GM18858 (cell line): ENCODE results near the gene DAAM1.

Source experiments
- ATAC-seq: cut with Tn5 transposase; IDR thresholded peaks from one replicate; pipeline ENCODE4 v1.9.1; 2021; ENCODE audit not compliant: unreplicated experiment

The DAAM1 gene

DNA sequence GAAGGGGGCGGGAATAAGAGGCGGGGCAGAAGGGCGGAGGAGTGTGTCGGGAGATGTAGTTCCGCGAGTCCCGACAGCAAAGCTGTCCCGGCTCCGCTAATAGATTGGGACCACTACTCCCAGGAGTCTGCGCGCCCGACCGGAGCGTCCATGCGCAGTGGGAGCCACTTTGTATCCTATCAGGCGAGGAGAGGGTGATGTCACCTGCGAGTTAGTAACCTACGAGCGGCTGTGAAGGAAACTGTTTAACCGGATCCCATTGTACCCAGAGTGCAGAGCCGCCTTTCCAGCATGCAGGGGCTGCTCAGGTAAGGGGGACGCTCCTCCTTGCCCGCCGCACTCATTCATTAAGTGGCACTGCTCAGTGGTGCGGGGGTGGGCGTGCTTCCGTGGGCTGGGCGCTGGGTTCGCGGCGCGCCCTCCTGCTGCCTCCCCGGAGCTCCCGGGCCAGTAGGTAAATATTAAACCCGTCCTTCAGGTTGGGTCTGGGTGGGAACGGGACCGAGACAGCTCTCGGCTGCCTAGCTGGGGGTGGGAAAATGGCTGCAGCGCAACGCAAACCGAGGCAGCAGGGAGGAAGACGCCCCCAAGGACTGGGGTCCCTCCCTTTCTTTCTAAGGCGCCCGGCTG is at the start of gene DAAM1:
Gene DAAM1 (plus strand): TSS at position 207 of the 630 bp plus-strand sequence. CDS start 74,811 bp downstream, outside the sequence.
- peak; percentile 87 for ATAC-seq

DNA sequence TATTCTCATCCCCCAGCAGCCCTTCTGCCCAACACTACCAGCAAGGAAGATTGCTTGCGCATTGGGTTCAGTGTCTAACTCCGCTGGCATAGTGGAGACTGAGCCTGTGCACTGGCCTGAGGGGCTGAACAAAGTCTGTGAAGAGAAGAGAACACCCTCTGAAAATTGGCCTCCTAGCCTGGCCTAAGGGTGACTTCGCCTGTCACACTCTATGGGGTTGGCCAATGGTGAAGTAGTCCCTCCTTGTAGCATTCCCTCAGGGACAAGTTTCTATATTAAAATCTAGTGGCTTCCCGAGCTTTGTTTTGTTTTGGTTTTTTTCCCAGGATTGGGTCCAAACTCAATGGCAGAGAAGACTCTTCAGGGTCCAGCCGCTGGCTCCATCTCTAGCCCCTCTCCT is 49.1 kb upstream of the DAAM1 start:
- no peak for ATAC-seq

DNA sequence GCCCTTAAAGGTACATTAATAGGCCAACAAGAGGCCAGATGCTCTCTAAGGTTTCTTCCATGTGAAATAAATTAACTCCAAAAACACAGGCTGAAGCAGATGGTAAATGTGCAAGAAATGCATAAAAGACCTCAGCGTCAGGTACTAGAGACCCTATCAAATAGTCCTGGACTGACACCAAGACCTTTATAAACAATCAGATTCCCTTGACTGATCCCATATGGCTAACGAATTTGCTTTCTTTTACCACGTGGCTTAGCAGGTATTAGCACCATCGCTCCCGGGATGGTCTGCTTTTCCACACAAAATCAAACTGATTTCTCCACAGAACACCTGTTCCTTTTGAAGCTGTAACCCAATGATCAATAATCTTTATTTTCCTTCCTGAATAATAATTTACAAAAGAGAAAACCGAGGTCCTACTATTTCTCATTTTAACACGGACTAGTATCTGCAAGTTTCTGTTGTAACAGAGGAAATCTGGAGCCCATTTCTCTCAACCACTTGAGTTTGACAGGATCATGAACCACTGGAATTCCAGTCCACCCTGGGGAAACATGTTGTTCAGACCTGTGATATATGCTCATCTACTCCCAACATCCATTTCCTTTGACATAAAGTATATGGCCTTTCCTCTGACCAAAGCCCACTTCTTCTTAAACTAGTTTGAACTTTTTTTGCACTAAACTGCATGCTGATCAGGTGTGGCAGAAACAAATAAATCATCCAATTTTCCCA is 48.2 kb upstream of the DAAM1 start:
- no peak for ATAC-seq

DNA sequence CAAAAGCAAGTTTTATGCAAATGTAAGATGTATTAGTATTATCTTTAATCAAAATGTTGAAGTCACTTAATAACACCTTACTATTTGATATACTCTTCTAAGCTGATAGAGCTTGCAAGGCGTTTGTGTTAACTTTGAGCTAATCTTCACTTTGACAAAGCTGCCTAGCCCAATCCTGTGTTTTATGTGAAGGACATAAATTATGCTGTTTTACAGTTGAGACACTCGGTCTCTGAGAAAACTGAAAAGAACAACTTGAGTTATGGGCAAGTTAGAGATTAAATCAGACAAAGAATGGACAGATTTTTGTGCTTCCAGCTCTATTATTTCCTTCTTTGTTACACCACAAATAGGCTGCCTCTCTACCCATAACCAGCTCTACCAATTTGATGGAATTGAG is 42.0 kb upstream of the DAAM1 start:
- no peak for ATAC-seq

GRCh38 chr14:59147007-59147406 is 41.5 kb upstream of the DAAM1 start:
- ATAC-seq, result no peak

DNA sequence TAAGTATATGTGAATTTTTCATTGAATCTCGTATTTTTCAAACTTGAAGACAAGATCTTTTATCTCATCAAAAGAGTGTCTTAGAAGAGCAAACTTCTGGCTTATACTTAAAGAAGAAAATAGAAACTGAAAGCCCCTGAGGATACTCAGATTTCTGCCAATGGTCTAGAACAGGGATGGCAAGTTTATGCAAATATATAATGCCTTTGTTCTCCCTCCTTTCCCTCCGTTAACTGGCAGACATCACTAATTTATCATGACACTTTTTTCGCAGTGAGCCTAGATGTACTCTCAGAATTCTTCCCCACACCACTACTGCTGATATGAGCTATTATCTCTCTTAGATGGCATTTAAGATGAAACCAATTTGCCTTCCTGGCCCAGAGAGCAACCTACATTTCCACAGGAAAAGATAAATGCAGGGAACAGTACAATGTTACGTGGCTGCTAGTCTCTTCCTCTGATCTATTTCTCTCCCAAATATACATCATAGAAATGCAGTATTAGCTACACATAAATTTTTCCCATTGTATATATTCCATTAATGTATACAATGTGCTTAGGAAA is 40.0 kb upstream of the DAAM1 start:
- ATAC-seq, result peak; percentile 65

GRCh38 chr14:59150990-59151389 is 37.5 kb upstream of the DAAM1 start:
- peak; percentile 58 for ATAC-seq

DNA sequence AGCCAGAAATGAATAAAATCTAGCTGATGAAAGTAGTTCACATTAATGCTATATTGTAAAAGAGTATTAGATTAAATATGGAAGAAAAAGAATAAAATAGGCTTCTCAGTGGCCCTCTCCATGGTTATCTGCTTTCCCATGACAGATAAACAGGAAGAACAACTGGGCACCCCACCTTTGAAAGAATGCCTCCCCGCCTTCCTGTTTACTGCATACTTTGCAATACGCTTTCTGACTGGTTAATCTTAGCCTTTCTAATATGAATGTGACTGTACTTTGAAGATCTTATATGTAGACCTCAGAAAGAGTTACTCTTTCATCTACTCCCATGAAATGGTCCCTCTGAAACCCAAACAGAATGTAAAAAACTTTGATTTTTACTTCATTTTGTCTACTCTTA is 34.1 kb upstream of the DAAM1 start:
- no peak for ATAC-seq

DNA sequence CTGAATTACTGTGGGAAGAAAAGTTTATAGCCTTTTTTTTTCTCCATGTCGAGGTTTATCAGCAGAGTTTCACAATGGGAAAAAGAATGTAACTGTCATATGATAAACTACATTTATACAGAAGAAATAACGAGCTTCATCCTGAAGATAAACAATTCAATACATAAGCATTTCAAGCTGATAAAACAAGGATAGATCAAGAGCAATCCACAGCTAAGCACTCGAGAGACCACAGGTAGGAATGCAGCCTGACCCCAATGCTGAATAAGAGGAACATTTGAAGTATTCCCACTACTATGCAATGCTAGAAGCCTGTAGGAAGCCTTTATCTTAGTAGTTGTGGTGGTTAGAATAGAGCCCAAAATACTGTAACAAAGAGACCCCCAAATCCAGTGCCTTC is 32.6 kb upstream of the DAAM1 start:
- no peak for ATAC-seq

DNA sequence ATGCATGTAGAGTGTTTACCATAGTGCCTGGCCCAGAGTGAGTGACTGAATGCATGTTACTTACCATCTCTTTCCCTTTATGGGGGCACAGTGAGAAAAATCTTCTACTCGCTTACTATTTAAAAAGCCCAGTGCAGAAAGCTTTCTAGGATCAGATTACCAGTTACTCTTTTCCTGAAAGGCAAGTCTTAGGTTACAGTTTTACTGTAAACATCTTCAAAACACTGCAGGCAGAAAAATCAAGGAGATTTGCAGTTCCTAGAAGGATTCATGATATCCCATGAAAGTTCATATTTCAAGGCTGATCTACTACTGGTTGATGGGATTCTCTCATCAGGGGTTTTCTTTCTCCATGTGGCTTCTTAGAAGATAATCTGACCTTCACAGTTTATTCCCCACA is 29.3 kb upstream of the DAAM1 start:
- ATAC-seq, result no peak

DNA sequence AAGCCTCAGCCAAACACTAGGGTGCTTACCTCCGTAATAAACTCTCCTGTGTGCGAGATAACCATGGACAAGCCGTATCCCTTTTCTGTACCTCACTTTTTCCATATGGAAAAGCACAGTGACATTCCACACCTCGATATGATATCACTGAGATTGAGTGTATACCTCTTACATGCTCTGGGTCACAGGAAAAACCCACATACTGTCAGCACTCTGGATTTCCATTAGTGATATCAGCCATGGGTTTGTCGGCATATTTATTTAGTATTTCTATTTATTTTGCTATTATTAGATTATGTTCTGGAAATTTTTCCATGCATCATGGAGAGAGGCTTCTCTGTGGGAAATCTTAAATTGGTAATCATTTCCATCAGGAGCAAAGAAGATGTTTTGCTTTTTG is 28.0 kb upstream of the DAAM1 start:
- ATAC-seq, result no peak

- ATAC-seq, result peak; percentile 32
Measured at GRCh38 chr14:59161561-59162175, 26.8 kb upstream of the DAAM1 start.

GRCh38 chr14:59166258-59166657 is 22.2 kb upstream of the DAAM1 start:
- no peak for ATAC-seq

DNA sequence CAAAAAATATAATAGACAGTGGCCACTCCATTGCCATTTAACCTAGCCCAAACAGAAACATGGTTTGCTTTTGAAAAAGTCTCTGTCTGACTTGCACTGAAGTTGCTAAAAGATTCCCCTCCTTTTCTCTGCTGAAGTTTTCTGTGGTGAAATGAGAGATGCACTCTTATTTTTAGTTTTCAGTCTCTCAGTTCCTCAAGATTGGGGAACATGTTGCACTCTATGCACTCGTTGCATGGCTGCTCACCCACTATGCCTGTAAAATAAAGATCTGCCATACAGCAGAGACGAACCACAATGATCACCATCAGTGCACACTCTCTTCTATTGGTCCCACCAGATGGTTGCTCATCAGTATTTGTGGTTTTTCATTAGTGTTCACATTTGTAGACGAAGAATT is 13.1 kb upstream of the DAAM1 start:
- ATAC-seq, result peak; percentile 96

DNA sequence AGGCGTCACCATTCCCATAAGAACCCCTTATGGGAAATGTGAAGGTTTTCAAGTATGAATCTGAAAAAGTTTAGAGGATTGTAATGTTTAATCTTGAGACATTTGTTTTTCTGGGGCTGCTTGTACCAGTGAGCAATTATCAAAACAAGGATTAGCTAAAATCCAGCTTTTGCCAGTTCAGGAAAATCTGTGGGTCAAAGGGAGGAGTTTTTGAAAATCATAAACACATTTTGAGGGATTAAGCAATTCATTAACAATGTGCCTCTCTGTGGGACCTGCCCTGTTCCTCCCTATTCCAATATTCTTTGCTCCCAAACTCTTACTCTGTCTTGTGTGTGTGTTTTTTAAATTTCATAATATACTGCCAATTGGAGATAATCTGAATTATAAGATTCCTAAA is 11.7 kb upstream of the DAAM1 start:
- no peak for ATAC-seq

DNA sequence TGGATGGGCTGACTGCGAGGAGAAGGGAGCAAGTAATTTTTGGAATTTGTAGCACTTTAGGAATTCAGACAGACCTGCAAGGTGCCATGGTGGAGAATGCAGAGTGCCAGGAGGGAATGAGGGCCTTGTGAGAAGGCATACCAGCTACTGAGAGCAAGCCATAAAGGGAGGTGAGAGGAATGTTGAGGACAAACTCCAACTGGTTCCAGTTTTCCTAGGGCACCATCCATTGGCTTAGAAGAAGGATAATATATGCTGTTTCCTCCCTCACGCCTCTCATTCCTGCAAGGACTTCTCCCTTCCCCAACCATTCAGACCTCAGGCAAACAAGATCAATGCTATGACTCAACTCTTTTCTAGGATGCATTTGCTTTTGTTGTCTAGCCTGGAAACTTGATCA is 11.2 kb upstream of the DAAM1 start:
- ATAC-seq, result no peak

GRCh38 chr14:59181791-59182190 is 6.7 kb upstream of the DAAM1 start:
- no peak for ATAC-seq

- ATAC-seq, result no peak
Measured at GRCh38 chr14:59182641-59183040, 5.8 kb upstream of the DAAM1 start.

DNA sequence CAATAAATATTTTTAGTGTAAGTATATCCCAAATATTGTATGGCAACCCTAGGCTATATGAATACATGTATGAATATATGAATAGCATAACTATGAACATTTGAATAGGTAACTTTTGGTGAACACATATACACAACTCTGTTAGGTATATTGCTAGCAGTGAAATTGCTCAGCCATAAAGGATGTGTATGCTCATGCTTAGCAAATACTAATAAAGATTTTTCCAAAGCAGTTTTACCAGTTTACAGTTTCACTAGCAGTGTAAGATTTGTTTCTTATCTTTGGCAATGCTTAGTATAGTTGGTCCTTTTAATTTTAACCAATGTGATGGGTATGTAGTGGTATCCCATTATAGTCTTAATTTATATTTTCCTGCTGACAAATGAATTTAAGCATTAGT is 5.3 kb upstream of the DAAM1 start:
- no peak for ATAC-seq

DNA sequence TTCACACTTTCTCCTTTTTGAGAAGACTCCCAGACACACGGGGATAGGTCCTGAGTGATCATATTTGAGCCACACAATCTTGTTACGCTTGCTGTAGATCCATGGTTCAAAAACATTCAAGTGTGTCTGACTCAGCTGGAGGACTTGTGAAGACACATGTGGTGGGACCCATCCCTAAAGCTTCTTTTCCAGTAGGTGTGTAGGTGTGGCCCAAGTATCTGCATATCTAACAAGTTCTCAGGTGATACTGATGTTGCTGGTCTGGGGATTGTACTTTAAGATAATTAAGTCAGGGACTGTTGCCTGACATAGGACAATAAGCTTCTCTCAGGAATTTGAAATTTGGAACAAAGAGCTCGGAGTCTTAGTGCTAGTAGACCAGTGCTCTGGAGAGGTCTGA is 4.1 kb upstream of the DAAM1 start:
- no peak for ATAC-seq

DNA sequence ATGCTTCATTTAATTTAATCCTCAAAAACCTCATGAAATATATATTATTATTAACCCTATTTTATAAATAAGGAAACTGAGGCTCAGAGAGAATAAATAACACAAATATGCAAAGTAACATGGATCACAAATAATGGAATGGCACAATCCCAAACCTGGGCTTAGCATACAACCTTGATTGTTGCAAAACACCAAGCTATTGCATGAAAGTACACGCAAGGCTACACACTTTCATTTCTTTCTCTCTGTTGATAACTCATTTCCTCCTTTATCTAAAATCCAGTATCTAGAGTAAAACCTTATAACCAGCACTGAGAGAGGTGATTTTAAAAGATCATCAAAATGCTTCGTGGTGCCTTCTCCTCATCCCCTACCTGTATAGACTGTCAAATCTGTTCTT is 2.8 kb upstream of the DAAM1 start:
- ATAC-seq, result no peak

DNA sequence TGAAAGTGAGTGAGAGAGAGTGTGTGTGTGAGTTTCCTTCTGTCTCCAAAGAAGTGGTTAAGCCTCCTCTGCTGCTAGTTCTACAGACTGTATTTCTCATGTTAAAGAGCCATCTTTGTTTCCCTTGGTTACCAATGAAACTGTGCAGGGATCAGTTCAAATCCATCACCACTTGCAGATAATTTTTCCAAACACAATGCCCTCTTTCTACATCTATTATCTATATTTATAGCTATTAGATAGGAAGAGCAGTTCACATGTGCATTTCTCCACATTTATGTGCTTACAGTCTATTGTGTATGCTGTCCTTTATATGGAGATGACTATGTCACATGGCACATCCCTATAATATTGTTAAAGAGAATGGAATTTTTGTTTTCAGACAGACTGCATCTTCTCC is 2.2 kb upstream of the DAAM1 start:
- ATAC-seq, result no peak
